Left lung (tissue), 10 donors: ENCODE results near the gene TAOK2. TPM values are rescaled to one million over a fixed set of nuclear protein-coding genes. Genes with fewer than 3 reads are reported as not detected.
A peak's percentile ranks its signal among the peaks of the same experiment; 100 is the strongest.

Experiments used
- ATAC-seq: fragments of 200-7000 bp; cut with Tn5 transposase; one replicate; pipeline ENCODE4 v1.9.1; 2020; ENCODE audit warnings: moderate library complexity
- DNase-seq, 4 donors: peaks; one replicate each; pipeline ENCODE4 v3.0.0-alpha.2; 2013 to 2020
- H3K27ac ChIP-seq, 2 donors: fragments of 200-600 bp; sonication (generic) in 1 of 2; one replicate each; pipeline versions ENCODE4 v1.5.0 to v1.8.0; 2020 to 2021
- H3K27me3 ChIP-seq, 2 donors: fragments of 200-600 bp; sonication (generic) in 1 of 2; one replicate each; pipeline versions ENCODE4 v1.5.0 to v1.8.0; 2020 to 2021
- H3K36me3 ChIP-seq, 2 donors: fragments of 200-600 bp; sonication (generic) in 1 of 2; one replicate each; pipeline versions ENCODE4 v1.5.0 to v1.8.0; 2020 to 2021
- H3K4me1 ChIP-seq, 2 donors: fragments of 200-600 bp; one replicate each; pipeline ENCODE4 v1.8.0; 2021
- H3K4me3 ChIP-seq, 2 donors: fragments of 200-600 bp; sonication (generic) in 1 of 2; one replicate each; pipeline versions ENCODE4 v1.5.0 to v1.8.0; 2020 to 2021; ENCODE audit warnings: mild to moderate bottlenecking in 1 of 2
- H3K9me3 ChIP-seq, 2 donors: fragments of 200-600 bp; sonication (generic) in 1 of 2; one replicate each; pipeline versions ENCODE4 v1.5.0 to v1.8.0; 2020 to 2021
- CTCF ChIP-seq, 2 donors: fragments of 200-600 bp; sonication (generic) in 1 of 2; IDR thresholded peaks; one replicate each; pipeline versions ENCODE4 v1.5.0 to v1.8.0; 2021; ENCODE audit warnings: antibody characterized with exemption in 2 of 2
- intact Hi-C, 2 donors: fragments of 100-400 bp; cut with DNase I; formaldehyde crosslinking; loops; one replicate each; pipeline versions ENCODE4 v1.11.2 to v1.14.2; 2022
- polyA plus RNA-seq, 6 donors: library from polyadenylated mRNA; unstranded; fragments of 120-200 nt; gene quantifications; one replicate each; pipeline ENCODE4 v1.2.1, GENCODE V29; 2013; ENCODE audit not compliant: insufficient read length in 6 of 6
- total RNA-seq, 2 donors: library from RNA; stranded (reverse); fragmentation: NEBNext Ultra II Directional; extraction: Animal tissue kit (Norgen Biotek cat#: 25700); gene quantifications; one replicate each; pipeline ENCODE4 v1.2.1, GENCODE V29; 2021
- donor health status: DM: no; HTN: yes; CAD: no.
- donor health status: DM: no; HTN: no; CAD: no.

The TAOK2 gene
- total and polyA plus RNA-seq, 8 donors: 47.5 to 71.4 (median 57.4) TPM

GRCh38 chr16:29988346-29989075 lies 14.8 kb downstream of the TAOK2 start:
- TF ChIP-seq CTCF (IDR thresholded peaks at IDR 0.05): no peak
- DNase-seq (peak in 1 of 4 donors; percentile 58), ATAC-seq (peak; percentile 6)
- Histone ChIP-seq H3K9me3 (no peaks in the 10 kb centered on the region), H3K4me3 (no peak overlapping the region), H3K27me3 (no peaks in the 10 kb centered on the region), H3K27ac (peak overlapping the region; percentile 59 to 72), H3K36me3 (peaks cover 12 to 100% of the 10 kb centered on the region in 2 donors), H3K4me1 (peaks cover 16 to 37% of the 10 kb centered on the region in 2 donors)
- intact Hi-C loops: no loop called here

- peak; percentile 79 for ATAC-seq
- Histone ChIP-seq H3K9me3 (no peaks in the 10 kb centered on the region), H3K27me3 (no peaks in the 10 kb centered on the region), H3K27ac (peak overlapping the region; percentile 59 to 72), H3K4me1 (peaks cover 13 to 44% of the 10 kb centered on the region in 2 donors), H3K4me3 (no peak overlapping the region), H3K36me3 (peaks cover 12 to 98% of the 10 kb centered on the region in 2 donors)
- intact Hi-C loops: no loop called here
- DNase-seq: peak in 3 of 4 donors; percentile 42 to 80 (median 75)
- no peak for TF ChIP-seq CTCF (IDR thresholded peaks at IDR 0.05)
These were observed 15.6 kb downstream of the TAOK2 start for GRCh38 chr16:29989111-29989858.

DNA sequence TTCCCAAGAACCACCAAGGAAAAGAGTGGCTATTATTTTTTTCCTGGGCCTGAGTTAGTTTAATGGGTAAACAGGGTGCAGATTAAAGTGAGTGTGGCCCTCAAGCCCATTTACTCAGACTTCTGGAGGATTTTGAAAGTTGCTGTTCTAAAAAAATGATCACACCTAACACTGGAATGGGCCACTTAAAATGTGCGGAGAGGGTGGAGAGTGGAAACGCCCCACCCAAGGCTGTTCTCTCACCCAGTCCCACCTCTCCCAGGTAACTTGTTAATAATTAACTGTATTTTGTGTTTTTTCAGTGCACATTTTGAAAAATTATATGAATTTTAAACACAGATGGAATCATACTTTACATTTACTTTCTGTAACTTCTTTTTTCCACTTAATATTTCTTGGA lies 16.4 kb downstream of the TAOK2 start:
- no peak for TF ChIP-seq CTCF (IDR thresholded peaks at IDR 0.05)
- intact Hi-C loops: no loop called here
- H3K9me3 ChIP-seq: no peaks in the 10 kb centered on the region
- peak in 1 of 4 donors; percentile 47 for DNase-seq
- no peak overlapping the region for H3K4me3 ChIP-seq
- H3K36me3 ChIP-seq: peaks cover 11 to 90% of the 10 kb centered on the region in 2 donors
- H3K4me1 ChIP-seq: peaks cover 17 to 52% of the 10 kb centered on the region in 2 donors
- no peaks in the 10 kb centered on the region for H3K27me3 ChIP-seq
- peak; percentile 70 for ATAC-seq
- peak overlapping the region; percentile 59 to 72 for H3K27ac ChIP-seq

GRCh38 chr16:29990883-29991570 lies 17.4 kb downstream of the TAOK2 start:
- H3K27ac ChIP-seq: peak overlapping the region; percentile 59 to 67
- peaks cover under 1 to 80% of the 10 kb centered on the region in 2 donors for H3K36me3 ChIP-seq

More at GRCh38 chr16:29990883-29991570, 17.4 kb downstream of the TAOK2 start:
- no peak for TF ChIP-seq CTCF (IDR thresholded peaks at IDR 0.05)
- no peaks in the 10 kb centered on the region for H3K27me3 ChIP-seq
- no peak overlapping the region for H3K4me3 ChIP-seq
- H3K4me1 ChIP-seq: peaks cover 17 to 49% of the 10 kb centered on the region in 2 donors
- DNase-seq (peak in 1 of 4 donors; percentile 70), ATAC-seq (no peak)
- intact Hi-C loops: no loop called here
- H3K9me3 ChIP-seq: no peaks in the 10 kb centered on the region
